ENCODE data around the gene DNM3.

- TF ChIP-seq CTCF (IDR thresholded peaks at IDR 0.05; ENCODE audit: low read length) = no peak
- no peak for TF ChIP-seq EZH2 (IDR thresholded peaks at IDR 0.05; ENCODE audit: borderline replicate concordance, low read length)
These were observed 157.4 kb downstream of the DNM3 start for GRCh38 chr1:171998711-171999110.

Data from OCI-LY1 (cell line).